DND-41 (cell line): ENCODE measurements around the gene CALY.

ENCODE experiments used
- ATAC-seq: fragments of 200-7000 bp; cut with Tn5 transposase; 3 replicates; pipeline ENCODE4 v1.9.1; 2021; ENCODE audit warnings: low read depth; ENCODE audit not compliant: insufficient read depth
- DNase-seq: peaks from one replicate; pipeline ENCODE4 v3.0.0-alpha.2; 2020
- H2AFZ ChIP-seq: 2 replicates; pipeline ENCODE4 v1.6.0; 2012; ENCODE audit warnings: low read depth, low read length
- H3K27ac ChIP-seq: 2 replicates; pipeline ENCODE4 v1.5.1; 2012; ENCODE audit warnings: low read length, inconsistent platforms
- H3K27me3 ChIP-seq: fragments of 200-600 bp; sonication (generic); 2 replicates; pipeline ENCODE4 v1.6.0; 2012; ENCODE audit warnings: low read length, mild to moderate bottlenecking, inconsistent platforms; ENCODE audit not compliant: insufficient read depth, poor library complexity
- H3K36me3 ChIP-seq: 2 replicates; pipeline ENCODE4 v1.5.1; 2012; ENCODE audit warnings: low read length, inconsistent platforms; ENCODE audit not compliant: insufficient read depth
- H3K4me1 ChIP-seq: 2 replicates; pipeline ENCODE4 v1.5.1; 2012; ENCODE audit warnings: mild to moderate bottlenecking, low read length; ENCODE audit not compliant: insufficient read depth
- H3K4me2 ChIP-seq: 2 replicates; pipeline ENCODE4 v1.6.0; 2012; ENCODE audit warnings: mild to moderate bottlenecking, moderate library complexity, low read length, inconsistent platforms; ENCODE audit not compliant: insufficient read depth
- H3K4me3 ChIP-seq, 2 experiments: fragments of 200-600 bp in 1 of 2; shearing (Covaris generic) in 1 of 2; 2 replicates each; pipeline ENCODE4 v1.5.1; 2012 to 2016; ENCODE audit warnings: inconsistent platforms in 2 of 2, low read length in 2 of 2, mild to moderate bottlenecking in 2 of 2, low read depth in 1 of 2, moderate library complexity in 1 of 2
- H3K79me2 ChIP-seq: 2 replicates; pipeline ENCODE4 v1.6.0; 2012; ENCODE audit warnings: low read length, inconsistent platforms; ENCODE audit not compliant: insufficient read depth
- H3K9ac ChIP-seq: 2 replicates; pipeline ENCODE4 v1.6.0; 2012; ENCODE audit warnings: low read depth, mild to moderate bottlenecking, inconsistent platforms, low read length, moderate library complexity
- H3K9me3 ChIP-seq: 2 replicates; pipeline ENCODE4 v1.5.1; 2012; ENCODE audit warnings: low read length, moderate library complexity, mild to moderate bottlenecking, inconsistent platforms; ENCODE audit not compliant: insufficient read depth, severe bottlenecking
- H4K20me1 ChIP-seq: 2 replicates; pipeline ENCODE4 v1.6.0; 2012; ENCODE audit warnings: low read length; ENCODE audit not compliant: insufficient read depth
- EZH2 ChIP-seq: IDR thresholded peaks from 3 replicates; pipeline ENCODE4 v1.6.1; 2012; ENCODE audit warnings: borderline replicate concordance, low read depth, mild to moderate bottlenecking, moderate library complexity, low read length, inconsistent platforms; ENCODE audit not compliant: severe bottlenecking
- TF ChIP-seq, protein P1 (sequence below): IDR thresholded peaks from 2 replicates; pipeline ENCODE4 v1.5.1; 2012; ENCODE audit warnings: borderline replicate concordance, low read length, moderate library complexity, mild to moderate bottlenecking; ENCODE audit not compliant: poor library complexity, severe bottlenecking; ENCODE audit errors: extremely low read depth

The CALY gene

DNA sequence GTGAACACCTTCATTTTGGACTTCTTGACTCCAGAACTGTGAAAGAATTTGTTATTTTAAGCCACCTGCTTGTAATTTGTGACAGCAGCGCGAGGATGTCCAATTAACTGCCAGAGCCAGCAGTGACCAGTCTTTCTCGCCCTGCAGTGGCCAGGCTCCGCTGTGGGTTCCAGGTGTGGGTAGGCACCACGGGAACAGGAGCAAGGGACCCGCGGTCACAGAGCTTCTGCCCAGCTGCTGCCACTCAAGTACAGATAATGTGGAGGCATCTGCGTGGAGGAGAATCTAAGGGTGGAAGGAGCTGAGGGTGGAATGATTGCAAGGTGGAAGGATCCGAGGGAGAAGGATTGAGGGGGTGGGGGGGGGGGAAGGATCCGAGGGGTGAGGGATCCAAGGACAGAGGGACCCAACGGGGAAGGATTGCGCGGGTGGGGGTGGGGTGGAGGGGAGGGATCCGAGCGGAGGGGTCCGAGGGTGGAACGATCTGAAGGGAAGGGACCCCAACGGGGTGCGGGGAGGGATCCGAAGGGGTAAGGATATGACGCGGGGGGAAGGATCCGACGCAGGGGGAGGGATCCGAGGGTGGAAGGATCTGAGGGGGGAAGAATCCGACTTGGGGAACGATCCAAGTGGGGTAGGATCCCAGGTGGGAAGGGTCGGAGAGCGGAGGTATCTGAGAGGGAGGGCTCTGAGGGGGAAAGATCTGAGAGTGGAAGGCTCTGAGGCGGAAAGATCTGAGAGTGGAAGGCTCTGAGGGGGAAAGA lies 3.6 kb downstream of the CALY start:
- Histone ChIP-seq H3K4me1 (peaks cover 4% of the 10 kb centered on the region), H3K27me3 (peaks cover 8% of the 10 kb centered on the region)
- ATAC-seq = no peak

DNA sequence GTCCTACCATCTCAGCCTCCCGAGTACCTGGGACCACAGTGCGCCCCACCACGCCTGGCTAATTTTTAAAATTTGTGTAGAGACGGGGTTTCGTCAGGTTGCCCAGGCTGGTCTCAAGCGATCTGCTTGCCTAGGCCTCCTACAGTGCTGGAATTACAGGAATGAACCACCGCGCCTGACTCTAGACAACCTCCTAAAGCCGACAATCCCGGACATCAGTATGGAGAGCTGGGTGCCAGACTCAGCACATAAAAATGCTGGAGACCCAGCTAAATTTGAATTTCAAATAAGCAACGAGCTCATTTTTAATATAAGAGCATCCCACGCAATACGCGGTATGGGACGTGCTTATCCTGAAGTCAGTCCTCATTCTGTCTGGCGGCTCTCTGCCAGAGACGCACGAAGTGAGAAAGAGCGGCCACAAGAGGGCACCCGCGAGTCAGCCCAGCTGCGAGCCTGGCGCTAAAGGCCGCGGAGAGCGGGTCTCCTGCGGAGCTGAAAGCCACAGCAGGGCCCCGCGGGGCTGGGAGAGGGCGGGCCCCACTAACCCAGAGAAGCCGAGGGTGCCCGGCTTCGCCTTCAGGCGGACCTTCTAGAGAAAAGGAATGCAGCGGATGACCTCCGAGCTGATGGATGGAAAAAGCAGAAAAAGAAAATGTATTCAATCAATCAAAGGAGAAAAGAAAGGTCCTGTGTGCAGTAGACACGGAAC lies 7.0 kb downstream of the CALY start:
- ATAC-seq (peak; percentile 99), DNase-seq (peak; percentile 87)
- H3K4me1 ChIP-seq = peaks cover 12% of the 10 kb centered on the region
- H3K4me2 ChIP-seq = peak overlapping the region; percentile 58
- no peaks in the 10 kb centered on the region for H3K36me3 ChIP-seq
- 0 out of 2 replicates have a peak overlapping the region, but pooled peaks have one; percentile 24 for H3K9ac ChIP-seq
- H3K79me2 ChIP-seq = no peaks in the 10 kb centered on the region
- H3K27ac ChIP-seq = no peak overlapping the region
- H3K27me3 ChIP-seq = peaks cover 8% of the 10 kb centered on the region
- H3K9me3 ChIP-seq = no peaks in the 10 kb centered on the region
- TF ChIP-seq EZH2 = no peak
- TF ChIP-seq, protein P1, sequence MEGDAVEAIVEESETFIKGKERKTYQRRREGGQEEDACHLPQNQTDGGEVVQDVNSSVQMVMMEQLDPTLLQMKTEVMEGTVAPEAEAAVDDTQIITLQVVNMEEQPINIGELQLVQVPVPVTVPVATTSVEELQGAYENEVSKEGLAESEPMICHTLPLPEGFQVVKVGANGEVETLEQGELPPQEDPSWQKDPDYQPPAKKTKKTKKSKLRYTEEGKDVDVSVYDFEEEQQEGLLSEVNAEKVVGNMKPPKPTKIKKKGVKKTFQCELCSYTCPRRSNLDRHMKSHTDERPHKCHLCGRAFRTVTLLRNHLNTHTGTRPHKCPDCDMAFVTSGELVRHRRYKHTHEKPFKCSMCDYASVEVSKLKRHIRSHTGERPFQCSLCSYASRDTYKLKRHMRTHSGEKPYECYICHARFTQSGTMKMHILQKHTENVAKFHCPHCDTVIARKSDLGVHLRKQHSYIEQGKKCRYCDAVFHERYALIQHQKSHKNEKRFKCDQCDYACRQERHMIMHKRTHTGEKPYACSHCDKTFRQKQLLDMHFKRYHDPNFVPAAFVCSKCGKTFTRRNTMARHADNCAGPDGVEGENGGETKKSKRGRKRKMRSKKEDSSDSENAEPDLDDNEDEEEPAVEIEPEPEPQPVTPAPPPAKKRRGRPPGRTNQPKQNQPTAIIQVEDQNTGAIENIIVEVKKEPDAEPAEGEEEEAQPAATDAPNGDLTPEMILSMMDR = peak; percentile 91
- no peak overlapping the region for H2AFZ ChIP-seq
- no peaks in the 10 kb centered on the region for H4K20me1 ChIP-seq
- no peak overlapping the region; a peak in 1 of 4 replicates for H3K4me3 ChIP-seq

More for the DNA sequence above, 3.6 kb downstream of the CALY start:
- Histone ChIP-seq H3K79me2 (no peaks in the 10 kb centered on the region), H2AFZ (no peak overlapping the region), H3K27ac (no peak overlapping the region), H3K9ac (no peak overlapping the region), H3K4me2 (no peak overlapping the region), H3K36me3 (no peaks in the 10 kb centered on the region), H3K4me3 (no peak overlapping the region), H4K20me1 (no peaks in the 10 kb centered on the region; the same call in 1 of the 2 replicates), H3K9me3 (no peaks in the 10 kb centered on the region)
- DNase-seq = no peak
- TF ChIP-seq EZH2 = no peak
- TF ChIP-seq, protein P1 = no peak

DNA sequence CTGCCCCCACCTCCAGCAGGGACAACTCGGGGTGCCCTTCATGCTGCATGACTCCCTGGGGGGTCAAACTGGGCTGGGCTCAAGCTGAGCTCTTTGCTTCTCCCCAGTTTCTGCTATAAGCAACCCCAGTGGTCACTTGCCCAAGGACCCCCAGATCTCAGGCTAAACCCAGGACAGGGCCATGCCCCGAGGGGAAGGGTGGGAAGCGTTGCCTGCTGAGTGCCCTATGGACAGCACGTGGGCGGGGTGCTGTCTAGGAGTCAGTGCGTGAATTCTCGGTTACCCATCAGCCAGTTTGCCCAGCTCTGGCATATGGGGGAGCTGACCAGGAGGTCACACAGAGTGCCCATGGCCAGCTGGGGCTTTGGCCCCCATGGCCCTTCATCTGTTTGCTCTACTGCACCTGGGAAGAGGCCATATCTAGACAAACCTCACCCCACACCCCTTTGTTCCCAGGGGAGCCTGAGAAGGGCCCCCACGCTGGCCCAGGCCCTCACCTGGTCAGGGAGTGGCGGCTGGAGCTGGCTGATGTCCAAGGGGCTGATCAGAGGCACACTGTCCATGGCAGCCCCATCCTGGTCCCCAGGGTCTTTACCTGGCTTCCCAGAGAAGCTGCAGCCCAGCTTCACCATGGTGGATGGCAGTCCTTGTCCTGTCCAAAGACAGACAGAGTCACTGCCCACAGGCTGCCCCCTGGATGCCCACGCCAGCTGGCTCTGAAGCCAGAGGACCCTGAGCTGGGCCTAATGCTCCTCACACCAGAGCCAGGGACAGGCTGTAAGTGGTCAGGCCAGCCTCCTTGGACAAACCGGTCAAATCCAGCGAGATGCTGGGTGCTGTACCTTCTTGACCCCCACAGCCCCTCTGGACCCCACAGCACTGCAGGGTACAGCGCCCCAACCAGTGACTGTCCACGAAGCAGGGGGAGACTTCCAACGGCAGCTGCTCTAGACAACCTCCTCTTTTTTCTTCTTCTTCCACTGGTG lies 8.0 kb downstream of the CALY start:
- Histone ChIP-seq H3K9ac (no peak overlapping the region), H3K27me3 (peaks cover 8% of the 10 kb centered on the region), H3K4me1 (peaks cover 13% of the 10 kb centered on the region), H3K4me3 (no peak overlapping the region), H3K36me3 (no peaks in the 10 kb centered on the region), H3K4me2 (no peak overlapping the region), H2AFZ (no peak overlapping the region), H3K79me2 (no peaks in the 10 kb centered on the region), H4K20me1 (no peaks in the 10 kb centered on the region), H3K9me3 (no peaks in the 10 kb centered on the region), H3K27ac (no peak overlapping the region)
- no peak for DNase-seq
- no peak for ATAC-seq
- TF ChIP-seq, protein P1 = no peak
- TF ChIP-seq EZH2 = no peak
